ENCODE results near the gene CRISPLD2.

CRISPLD2 gene

DNA sequence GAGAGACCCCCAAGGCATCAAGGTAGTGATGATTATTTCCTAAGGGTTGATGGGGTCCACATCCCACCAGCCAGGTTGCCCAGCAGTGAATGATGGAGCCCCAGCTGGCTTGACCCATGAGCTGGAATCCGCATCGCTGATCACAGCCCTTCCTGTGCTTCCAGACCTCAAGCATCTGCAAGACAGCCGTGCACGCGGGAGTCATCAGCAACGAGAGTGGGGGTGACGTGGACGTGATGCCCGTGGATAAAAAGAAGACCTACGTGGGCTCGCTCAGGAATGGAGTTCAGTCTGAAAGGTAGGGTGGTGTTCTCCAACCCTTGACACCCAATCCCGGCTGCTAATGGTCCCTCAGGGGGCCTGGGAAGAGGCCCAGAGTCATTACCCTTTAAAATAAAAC lies 69.3 kb downstream of the CRISPLD2 start:
- no peak for FAIRE-seq

DNA sequence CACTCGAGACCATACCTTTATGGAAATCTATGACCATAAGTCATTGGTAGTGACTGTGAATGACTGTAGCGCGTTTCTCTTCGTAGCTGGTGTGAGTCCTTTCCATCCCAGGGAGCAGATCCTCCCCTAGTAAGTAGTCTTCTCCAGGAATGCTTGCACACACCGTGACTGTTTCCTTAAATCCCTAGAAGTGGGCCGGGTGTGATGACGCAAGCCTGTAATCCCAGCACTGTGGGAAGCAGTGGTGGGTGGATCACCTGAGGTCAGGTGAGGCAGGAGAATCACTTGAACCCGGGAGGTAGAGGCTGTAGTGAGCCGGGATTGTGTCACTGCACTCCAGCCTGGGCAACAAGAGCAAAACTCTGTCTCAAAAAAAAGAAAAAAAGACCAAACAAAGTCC lies 70.6 kb downstream of the CRISPLD2 start:
- no peak for FAIRE-seq

DNA sequence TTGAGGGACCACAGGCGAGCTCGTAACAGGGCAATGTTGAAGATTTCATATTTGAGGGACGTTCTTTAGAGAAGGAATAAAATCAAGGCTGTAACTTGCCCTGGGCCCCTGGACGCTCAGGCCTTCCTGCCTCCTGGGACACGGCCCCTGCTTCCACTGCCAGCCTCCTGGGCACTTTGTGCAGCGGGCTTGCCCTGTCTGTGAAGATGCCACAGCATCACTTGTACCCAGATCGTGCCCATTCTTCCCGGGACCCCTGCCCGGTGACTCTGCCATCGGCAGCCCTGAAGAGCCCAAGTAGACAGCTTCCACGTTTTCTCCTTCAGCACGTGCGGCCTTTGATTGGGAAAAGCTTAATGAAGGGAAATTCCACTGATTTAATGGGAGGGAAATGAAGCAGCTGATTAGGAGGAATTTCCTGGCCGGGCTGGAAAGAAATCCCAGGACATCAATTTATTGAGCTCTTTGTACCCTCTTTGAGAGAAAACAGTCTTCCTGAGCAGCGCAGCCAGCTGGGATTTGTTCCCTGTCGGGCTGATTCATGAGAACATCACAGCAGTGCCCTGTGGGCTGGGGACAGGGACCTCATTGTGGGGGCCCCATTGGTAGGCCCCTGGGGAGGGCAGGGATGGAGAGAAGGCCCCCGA lies 71.5 kb downstream of the CRISPLD2 start:
- FAIRE-seq = no peak

DNA sequence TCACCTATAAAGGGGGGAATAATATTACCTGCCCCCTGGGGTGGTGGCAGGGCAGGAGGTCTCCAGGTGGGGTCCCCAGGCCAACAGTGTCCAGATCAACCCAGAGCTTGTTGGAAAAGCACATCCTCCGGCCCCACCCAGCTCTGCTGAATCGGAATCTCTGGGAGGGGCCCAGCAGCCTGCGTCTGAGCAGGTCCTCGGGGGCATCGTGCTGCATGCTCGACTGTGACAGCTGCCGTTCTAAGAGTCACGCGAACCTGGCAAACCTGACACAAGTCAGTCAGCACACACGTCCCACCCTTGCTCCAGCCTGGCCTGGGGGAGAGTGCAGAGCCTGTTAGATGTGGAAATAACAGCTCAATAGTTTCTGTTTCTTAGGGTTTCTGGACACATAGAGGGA lies 72.3 kb downstream of the CRISPLD2 start:
- no peak for FAIRE-seq

DNA sequence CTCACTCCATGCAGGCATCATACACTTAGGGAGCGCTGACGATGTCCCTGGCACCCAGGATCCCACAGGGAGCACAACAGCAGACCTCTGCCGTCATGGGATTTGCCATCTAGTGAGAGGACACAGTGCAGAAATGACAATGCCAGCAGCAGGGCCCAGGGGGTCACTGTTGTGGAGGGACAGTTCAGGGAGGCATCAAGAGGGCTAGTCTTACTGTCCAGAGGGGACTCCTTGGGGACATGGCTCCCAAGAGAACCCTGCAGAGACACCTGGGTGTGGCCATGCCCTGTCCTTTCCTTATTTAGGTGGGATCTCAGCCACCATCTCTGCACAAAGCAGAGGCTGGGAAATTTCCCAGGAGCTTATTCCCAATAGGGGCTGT lies 73.7 kb downstream of the CRISPLD2 start:
- FAIRE-seq = no peak

DNA sequence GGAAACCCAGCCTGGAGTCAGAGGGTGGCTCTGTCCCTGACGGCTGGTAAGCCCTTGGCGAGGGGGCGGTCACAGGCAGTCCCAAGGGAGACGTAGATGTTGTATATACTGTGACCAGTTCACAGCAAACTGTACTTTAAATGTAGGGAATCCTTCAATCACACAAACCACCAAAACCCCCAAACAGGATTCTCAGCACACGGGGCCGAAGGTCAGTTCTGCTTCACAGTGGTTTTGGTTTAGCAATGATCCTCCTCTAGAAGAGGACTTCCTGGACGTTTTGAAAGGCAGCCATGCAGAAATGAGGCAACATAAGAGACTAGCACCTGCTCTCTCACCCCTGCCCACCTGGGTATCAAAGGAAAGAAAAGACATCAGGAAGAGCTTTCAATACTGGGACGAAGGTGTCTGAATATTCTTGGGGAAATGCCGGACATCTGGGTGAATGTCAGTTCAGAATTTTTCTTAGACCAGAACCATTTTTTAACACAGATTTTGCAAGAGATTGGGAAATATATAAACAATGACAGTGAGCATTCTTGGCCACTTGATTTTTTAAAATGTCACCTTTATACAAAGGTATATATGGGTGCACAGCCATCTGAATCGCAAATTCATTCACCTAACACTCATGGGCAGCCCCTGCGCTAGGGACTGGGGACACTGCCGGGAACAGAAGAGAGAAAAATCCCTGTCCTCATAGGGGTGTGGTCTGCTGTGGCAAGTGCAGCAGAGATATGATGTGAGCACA lies 74.2 kb downstream of the CRISPLD2 start:
- no peak for FAIRE-seq

DNA sequence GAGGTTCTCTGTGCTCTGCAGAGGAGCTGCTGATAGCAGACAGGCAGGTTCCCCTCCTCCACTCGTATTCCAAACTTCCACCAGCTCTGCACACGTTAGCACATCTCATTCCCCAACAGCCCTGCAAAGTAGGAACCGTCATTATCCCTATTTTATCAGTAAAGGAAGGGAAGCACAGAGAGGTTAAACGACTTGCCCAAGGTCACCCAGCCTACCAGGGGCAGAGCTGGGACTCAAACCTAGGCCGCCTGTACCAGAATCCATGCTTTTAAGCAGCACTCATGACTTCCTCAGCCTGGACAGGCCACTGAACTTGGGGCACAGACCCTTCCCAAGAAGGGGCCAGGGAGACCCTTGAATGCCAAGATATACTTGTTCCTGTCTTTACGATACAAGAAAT lies 75.2 kb downstream of the CRISPLD2 start:
- no peak for FAIRE-seq

DNA sequence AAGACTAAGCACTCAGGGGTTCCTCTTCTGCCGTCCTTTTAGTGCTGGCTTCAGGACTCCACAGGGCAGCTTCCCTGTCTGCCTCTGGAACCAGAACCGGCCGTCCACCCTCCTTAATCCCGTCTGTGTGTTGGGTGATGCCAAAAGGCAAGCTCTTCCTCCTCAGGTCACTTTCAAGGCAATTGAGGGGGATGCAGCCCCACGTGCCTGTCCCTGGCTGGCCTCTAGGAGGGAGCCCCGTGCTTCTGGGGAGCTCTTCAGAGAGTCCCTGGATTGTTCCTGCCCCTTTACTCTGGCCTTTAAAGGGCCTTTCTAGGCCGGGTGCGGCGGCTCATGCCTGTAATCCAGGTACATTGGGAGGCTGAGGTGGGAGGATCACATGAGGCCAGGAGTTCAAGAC lies 77.1 kb downstream of the CRISPLD2 start:
- FAIRE-seq = no peak

DNA sequence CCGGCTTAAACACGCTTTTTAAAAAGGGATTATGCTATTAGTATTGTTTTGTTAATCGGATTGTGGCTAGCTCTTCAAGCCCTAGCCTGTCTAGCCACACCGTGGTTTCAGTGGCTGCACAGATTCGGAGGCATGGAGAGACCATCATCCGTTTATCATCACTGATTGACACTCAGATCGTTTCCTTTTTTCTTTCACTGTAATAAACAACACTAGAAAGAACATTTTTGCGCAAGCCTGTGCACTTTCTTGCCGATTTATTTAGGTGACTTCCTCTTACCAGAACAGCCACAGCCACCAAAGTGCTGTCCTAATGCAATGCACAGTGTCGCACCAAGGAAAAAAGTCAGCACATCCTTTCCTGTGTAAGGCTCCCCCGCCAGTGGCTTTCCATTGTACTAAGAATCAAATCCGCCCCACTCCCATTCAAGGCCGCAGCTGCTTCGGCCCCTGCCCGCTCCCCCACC lies 78.2 kb downstream of the CRISPLD2 start:
- FAIRE-seq = no peak

DNA sequence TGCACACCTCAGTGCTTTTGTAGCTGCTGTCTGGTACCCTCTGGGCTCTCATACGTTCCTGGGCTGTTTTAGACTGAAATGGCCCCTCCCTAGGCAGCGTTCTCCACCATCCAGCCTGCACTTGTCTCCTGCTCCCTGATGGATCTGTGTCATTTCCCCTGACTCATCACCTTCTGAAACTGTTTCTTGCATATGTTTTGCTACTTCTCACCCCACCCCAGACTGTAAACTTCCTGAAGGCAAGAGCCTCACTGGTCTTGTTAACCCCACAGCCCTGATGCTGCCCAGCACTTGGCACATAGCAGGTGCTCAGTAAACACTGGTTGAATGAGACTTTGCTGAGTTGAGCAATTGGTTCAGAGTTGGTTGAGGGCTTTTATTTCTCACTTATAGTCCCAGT lies 78.7 kb downstream of the CRISPLD2 start:
- FAIRE-seq = no peak

DNA sequence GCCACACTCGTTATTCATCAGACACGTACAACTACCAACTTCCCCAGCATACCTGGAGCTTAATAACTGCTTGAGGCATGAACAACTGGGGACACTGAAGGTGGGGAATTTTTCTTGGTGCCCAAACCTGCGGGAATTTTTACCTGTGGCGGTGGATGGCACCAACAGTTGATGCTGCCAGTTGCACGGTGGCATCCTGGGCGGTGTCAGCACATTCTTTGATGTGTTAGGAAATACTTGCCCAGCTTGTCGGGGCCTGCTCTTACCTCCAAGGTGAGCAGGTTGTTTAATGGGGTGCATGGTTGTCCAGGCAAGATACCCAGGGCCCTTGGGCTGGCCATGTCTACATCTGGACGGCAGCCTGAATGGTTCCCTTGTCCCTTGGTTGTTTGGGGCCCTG lies 79.6 kb downstream of the CRISPLD2 start:
- FAIRE-seq = no peak

DNA sequence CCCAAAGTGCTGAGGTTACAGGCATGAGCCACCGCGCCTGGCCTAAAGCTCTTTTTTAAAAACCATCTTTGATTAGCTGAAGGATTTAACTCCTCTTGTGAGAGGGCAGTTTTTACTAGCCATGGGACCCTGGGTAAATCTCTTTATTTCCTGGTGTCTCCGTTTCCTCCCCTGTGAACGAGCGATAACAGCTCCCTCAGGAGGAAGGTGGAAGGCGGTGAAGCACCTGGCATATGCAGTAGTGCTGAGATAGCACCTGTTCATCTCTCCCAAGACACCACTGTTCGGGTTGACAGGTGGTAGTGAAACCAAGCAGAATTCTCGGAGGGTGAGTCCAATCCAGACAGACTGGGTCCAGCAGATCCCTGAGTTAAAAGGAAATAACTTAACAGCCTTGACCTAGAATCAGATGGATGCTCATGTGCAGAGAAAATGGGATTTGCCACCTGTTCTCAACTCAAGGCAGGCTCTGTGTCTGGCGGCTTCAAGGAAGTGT lies 86.2 kb downstream of the CRISPLD2 start:
- FAIRE-seq = no peak

DNA sequence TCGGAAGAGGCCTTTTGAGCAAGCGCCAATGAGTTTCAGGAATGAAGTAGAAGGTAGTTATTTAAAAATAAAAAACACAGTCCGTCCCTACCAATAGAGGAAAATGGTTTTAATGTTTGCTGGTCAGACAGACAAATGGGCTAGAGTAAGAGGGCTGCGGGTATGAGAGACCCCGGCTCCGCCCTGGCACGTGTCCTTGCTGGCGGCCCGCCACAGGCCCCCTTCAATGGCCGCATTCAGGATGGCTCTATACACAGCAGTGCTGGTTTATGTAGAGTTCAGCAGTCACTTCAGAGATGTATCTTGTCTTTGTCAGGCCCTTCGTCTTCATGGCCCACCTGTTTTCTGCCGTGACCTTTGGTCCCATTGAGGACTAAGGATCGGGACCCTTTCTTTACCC lies 87.3 kb downstream of the CRISPLD2 start:
- FAIRE-seq = no peak

DNA sequence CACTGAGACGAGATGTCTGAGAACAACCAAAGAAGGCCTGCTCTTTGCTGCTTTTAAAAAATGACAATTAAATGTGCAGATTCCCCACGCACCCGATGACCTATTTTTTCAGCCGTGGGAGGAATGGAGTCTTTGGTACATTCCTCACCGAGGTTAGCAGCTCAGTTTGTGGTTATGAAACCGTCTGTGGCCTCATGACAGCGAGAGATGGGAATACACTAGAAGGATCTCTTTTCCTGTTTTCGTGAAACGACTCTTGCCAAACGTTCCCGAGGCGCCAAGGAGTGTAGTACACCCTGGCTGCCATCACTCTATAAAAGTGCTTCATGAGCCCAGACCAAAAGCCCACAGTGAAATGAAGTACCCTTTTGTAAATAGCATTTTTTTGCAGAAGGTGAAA lies 87.8 kb downstream of the CRISPLD2 start:
- FAIRE-seq = no peak

DNA sequence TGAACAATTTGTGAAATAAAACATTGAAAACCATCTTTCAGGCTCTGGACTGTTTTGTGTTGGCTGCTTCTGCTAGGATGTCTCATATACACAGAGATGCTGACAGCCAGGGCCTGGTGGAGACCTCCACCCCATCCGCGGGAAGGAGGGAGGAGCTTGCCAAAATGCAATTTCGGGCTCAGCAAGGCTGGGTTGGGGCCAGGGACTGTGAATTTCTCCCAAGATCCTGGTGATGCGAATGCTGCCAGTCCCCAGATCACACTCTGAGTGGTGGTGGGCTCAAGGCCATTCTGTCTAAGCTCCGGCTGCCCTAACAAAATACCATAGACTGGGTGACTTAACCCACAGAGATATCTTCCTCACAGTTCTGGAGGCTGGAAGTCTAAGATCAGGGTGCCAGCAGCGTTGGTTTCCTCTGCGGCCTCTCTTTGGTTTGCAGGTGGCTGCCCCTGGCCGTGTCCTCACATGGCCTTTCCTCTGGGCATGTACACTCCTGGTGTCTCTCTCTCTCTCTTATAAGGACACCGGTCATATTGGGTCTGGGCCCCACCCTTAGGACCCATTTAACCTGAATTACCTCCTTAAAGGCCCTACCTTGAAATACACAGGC lies 89.8 kb downstream of the CRISPLD2 start:
- no peak for FAIRE-seq

DNA sequence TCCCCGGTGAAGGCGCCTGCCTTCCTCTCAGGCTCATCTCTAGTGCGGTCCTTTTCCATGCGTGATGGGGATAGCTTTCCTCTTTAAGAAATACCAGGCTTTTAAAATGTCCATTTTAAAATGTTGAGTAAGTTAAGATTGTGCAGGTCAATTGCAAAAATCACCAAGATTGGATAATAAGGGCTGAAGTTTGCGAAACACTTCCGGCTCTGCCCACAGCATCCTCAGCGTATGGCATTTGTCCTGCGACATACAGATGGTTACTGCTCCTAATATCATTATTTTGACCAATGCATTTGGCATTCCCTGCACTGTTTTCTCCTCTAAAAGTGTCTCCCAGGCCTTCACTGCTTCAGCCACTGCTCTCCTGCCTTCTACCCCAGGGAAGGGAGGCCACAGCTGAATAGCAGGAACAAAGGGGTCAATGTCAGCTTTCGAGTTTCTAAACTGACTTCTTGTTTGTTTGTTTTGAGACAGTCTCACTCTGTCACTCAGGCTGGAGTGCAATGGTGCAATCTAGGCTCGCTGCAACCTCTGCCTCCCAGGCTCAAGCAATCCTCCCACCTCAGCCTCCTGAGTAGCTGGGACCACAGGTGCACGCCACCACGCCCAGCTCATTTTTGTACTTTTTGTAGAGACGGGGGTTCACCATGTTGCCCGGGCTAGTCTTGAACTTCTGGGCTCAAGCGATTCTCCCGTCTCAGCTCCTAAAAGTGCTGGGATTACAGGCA lies 91.9 kb downstream of the CRISPLD2 start:
- FAIRE-seq = no peak

DNA sequence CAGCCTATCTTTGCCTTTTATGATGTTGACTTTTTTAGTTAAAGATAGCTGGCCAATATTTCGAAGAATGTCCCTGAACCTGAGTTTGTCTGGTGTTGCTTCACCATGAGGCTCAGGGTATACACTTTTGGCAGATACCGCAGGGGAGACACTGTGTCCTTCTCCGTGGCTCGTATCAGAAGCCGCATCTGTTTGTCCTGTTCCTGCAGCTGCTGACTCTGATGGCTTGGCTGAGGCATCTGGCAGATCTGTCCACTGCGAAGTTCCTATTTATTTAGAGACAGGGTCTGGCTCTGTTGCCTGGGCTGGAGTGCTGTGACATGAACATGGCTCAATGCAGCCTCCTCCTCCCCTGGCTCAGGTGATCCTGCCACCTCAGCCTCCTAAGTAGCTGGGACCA lies 93.5 kb downstream of the CRISPLD2 start:
- no peak for FAIRE-seq

DNA sequence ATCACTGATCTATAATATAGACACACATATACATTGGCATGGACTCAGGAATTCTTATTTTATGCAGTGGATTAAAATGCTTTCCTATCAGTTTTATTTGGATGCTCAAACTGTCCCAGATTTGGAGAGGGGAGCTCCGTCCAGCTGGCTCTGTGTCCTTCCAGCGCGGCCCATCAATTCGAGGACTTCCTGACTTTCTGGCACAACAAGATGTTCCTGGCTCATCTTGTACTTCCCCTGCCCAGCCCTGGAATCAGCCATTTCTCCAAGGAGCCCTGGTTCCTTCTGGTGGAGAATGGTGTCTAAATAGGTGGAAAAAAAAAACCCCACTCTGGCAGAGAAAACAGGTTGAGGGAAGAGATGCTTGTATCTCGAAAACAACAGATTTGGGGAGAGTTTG lies 94.5 kb downstream of the CRISPLD2 start:
- FAIRE-seq = no peak

DNA sequence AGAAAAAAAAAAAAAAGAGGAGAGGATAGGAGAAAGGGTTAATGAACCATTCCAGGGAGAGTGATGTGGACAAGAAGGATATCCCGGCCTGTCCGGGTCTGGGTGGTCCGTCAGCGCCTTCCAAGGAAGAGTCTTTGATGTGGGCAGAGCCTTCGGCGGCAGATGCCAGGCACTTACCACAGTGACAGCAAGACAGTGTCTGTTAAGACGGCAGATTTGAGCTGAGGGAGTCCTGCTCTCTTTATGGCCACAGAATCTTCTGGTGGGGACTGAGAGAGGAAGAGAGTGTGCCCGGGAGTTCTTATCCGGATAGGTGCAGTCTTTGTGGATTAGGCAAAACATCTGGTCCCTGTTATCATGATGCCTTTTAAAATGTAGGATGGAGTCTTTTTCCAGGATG lies 96.4 kb downstream of the CRISPLD2 start:
- FAIRE-seq = no peak

DNA sequence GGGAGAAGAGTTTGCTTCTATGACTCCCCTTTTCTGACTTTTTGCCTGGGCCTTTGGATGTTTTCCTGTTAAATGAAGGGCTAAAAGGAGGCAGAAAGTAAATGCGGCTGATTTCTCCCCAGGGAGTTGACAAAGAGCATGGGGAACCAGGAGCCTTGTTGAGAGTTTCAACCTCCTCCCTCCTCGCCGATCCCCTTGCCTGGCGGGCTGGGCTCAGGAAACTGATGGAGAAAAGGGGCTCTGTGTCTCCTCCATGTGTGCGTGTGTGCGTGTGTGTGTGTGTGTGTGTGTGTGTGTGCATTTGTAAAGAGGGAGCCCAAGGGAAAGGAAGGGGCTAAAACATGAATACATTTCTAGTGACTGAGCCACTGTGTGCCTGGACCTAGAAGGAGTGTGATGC lies 97.1 kb downstream of the CRISPLD2 start:
- no peak for FAIRE-seq

DNA sequence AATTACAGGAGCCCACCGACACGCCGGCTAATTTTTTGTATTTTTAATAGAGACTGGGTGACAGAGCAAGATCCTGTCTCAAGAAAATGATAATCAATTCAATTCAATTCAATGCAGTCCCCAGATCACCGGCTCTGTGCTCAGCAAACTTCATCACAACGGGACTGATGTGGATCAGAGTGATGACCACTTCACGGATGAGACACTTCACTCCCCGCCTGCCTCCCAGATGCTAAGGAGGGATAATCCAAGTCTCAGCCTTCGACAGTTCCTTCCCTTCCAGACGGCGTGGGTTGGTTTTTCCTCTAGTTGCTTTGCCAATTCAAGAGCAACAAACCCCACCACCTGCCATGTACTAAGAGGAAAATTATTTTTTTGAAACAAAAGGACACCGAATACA lies 97.7 kb downstream of the CRISPLD2 start:
- FAIRE-seq = no peak

DNA sequence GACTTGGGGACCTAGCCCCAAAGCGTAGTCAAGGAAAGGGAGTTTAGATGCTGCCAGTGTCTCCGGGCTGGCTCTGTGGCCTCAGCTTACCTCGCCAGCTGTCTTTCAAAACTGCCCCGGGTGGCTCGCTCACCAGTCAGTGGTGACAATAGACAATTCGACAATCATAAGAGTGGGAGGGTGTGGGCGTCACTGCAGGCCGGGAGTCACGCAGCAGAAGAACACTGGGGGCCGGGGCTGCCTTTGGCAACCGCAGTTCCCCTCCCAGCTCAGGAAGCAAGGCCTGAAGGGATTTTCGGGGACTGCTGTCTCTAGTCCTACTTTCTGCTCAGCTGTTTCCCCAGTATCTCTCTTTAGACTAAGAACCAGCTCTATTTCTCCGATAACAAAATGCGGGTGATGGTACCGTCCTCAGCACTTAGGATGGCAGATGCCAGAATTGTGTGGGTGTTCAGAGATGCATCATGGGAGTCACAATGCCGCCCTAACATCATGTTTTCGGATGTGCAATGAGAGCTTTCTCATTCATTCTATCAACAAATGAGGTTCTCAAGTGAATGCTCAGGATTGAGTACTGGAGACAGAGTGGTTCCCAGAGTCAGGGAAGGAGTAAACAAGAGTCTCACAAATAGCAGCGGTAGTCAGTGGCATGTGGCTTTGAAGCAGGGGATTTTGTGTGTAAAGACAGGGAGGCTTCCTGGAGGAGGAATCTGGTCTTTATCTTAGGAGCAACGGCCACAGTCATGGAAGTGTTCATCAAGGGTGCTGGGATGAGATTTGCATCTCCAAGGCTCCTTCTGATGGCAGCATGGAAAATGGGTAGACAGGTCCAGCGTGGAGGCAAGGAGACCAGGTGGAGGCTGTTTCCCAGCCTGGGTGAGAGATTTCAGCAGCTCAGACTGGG lies 98.5 kb downstream of the CRISPLD2 start:
- FAIRE-seq = no peak

Data from G401.6 (cell line).